HepG2 (cell line): ENCODE data around the gene MYO1B. TPM values are rescaled to one million over a fixed set of nuclear protein-coding genes. Genes with fewer than 3 reads are reported as not detected.
A peak's percentile ranks its signal among the peaks of the same experiment; 100 is the strongest.

Experiments
- ARHGAP35 ChIP-seq: sonication (generic); formaldehyde crosslinking; IDR thresholded peaks from 2 replicates; pipeline ENCODE4 v1.9.0; 2022; ENCODE audit warnings: mild to moderate bottlenecking, inconsistent platforms, moderate library complexity, missing genetic modification reagents, borderline replicate concordance
- ATRX ChIP-seq: sonication (generic); formaldehyde crosslinking; IDR thresholded peaks from 2 replicates; pipeline ENCODE4 v1.4.0; 2020; ENCODE audit warnings: missing genetic modification reagents, borderline replicate concordance
- BORCS8-MEF2B ChIP-seq: sonication (generic); formaldehyde crosslinking; IDR thresholded peaks from 2 replicates; pipeline ENCODE4 v1.8.0; 2022; ENCODE audit warnings: mild to moderate bottlenecking, missing genetic modification reagents
- CCAR2 ChIP-seq: fragments of 200-400 bp; formaldehyde crosslinking; optimal IDR thresholded peaks from 2 replicates; pipeline ENCODE3; 2018; ENCODE audit warnings: low read depth, mild to moderate bottlenecking, low read length, moderate library complexity
- GABPA ChIP-seq, 2 experiments: IDR thresholded peaks; 2 replicates each; pipeline ENCODE4 v1.6.1; 2011 to 2016; ENCODE audit warnings: low read depth in 2 of 2, low read length in 1 of 2, missing biosample characterization in 1 of 2, missing genetic modification characterization in 1 of 2
- HNRNPH1 ChIP-seq: fragments of 200-400 bp; formaldehyde crosslinking; optimal IDR thresholded peaks from 2 replicates; pipeline ENCODE3; 2017; ENCODE audit warnings: mild to moderate bottlenecking, low read depth, low read length
- IKZF1 ChIP-seq: fragments of 450-650 bp; IDR thresholded peaks from 2 replicates; pipeline ENCODE4 v1.7.1; 2016
- PTBP1 ChIP-seq: fragments of 200-400 bp; formaldehyde crosslinking; IDR thresholded peaks from 2 replicates; pipeline ENCODE4 v1.6.1; 2018; ENCODE audit warnings: low read length, low read depth; ENCODE audit not compliant: poor library complexity, severe bottlenecking
- RORA ChIP-seq: sonication (generic); formaldehyde crosslinking; IDR thresholded peaks from 2 replicates; pipeline ENCODE4 v1.5.0; 2020; ENCODE audit warnings: mild to moderate bottlenecking, missing genetic modification reagents, moderate library complexity
- SATB2 ChIP-seq: sonication (generic); formaldehyde crosslinking; IDR thresholded peaks from 2 replicates; pipeline ENCODE4 v1.5.0; 2020; ENCODE audit warnings: missing genetic modification reagents
- SP4 ChIP-seq: sonication (generic); formaldehyde crosslinking; IDR thresholded peaks from 2 replicates; pipeline ENCODE4 v1.8.1; 2023; ENCODE audit warnings: mild to moderate bottlenecking, missing genetic modification reagents
- SP5 ChIP-seq: IDR thresholded peaks from 2 replicates; pipeline ENCODE4 v1.6.1; 2016; ENCODE audit warnings: low read depth, borderline replicate concordance
- TAF15 ChIP-seq: fragments of 200-400 bp; formaldehyde crosslinking; IDR thresholded peaks from one replicate; pipeline ENCODE4 v1.6.1; 2018; ENCODE audit warnings: mild to moderate bottlenecking, low read depth, low read length; ENCODE audit not compliant: poor library complexity, severe bottlenecking
- ZBTB42 ChIP-seq: sonication (generic); formaldehyde crosslinking; IDR thresholded peaks from 2 replicates; pipeline ENCODE4 v1.5.0; 2020; ENCODE audit warnings: mild to moderate bottlenecking, missing genetic modification reagents
- ZNF232 ChIP-seq: sonication (generic); formaldehyde crosslinking; IDR thresholded peaks from 2 replicates; pipeline ENCODE4 v1.4.0; 2020; ENCODE audit warnings: missing genetic modification reagents, borderline replicate concordance
- ZNF253 ChIP-seq: sonication (generic); formaldehyde crosslinking; IDR thresholded peaks from 2 replicates; pipeline ENCODE4 v1.8.0; 2022; ENCODE audit warnings: mild to moderate bottlenecking, missing genetic modification reagents, borderline replicate concordance
- ZNF296 ChIP-seq: sonication (generic); formaldehyde crosslinking; conservative IDR thresholded peaks from 2 replicates; pipeline ENCODE4 v1.5.0; 2020; ENCODE audit warnings: mild to moderate bottlenecking, missing genetic modification reagents
- ZNF451 ChIP-seq: sonication (generic); formaldehyde crosslinking; IDR thresholded peaks from 2 replicates; pipeline ENCODE4 v1.5.0; 2020; ENCODE audit warnings: mild to moderate bottlenecking, missing genetic modification reagents
- ZNF567 ChIP-seq: sonication (generic); formaldehyde crosslinking; IDR thresholded peaks from 2 replicates; pipeline ENCODE4 v1.8.1; 2023; ENCODE audit warnings: mild to moderate bottlenecking, missing genetic modification reagents, borderline replicate concordance
- ZNF629 ChIP-seq: sonication (generic); formaldehyde crosslinking; conservative IDR thresholded peaks from 2 replicates; pipeline ENCODE4 v1.5.0; 2020; ENCODE audit warnings: missing genetic modification reagents
- ZNF790 ChIP-seq: sonication (generic); formaldehyde crosslinking; IDR thresholded peaks from 2 replicates; pipeline ENCODE4 v1.8.0; 2022; ENCODE audit warnings: missing genetic modification reagents, mild to moderate bottlenecking, borderline replicate concordance
- polyA plus RNA-seq, 8 experiments: library from polyadenylated mRNA; depleted of rRNA in 3 of 8; stranded (reverse) in 7 of 8; unstranded in 1 of 8; fragments of >200 nt; fragmentation: Illumina TruSeq in 4 of 8; extraction: Trizol in 4 of 8; gene quantifications; 2 replicates each; pipeline versions ENCODE4 v1.2.1 to v1.2.3, GENCODE V29; 2011 to 2016; ENCODE audit warnings: low read depth in 4 of 8, missing spikeins in 1 of 8, mixed read lengths in 1 of 8; ENCODE audit not compliant: insufficient read depth in 1 of 8
- total RNA-seq, 5 experiments: library from RNA; depleted of rRNA; stranded (reverse); fragments of >200 nt; fragmentation: Illumina TruSeq; extraction: Trizol; gene quantifications; 2 replicates each; pipeline ENCODE4 v1.2.3, GENCODE V29; 2016; ENCODE audit warnings: low read depth in 1 of 5
- TF ChIP-seq, protein P1 (sequence below): sonication (generic); formaldehyde crosslinking; IDR thresholded peaks from 2 replicates; pipeline ENCODE4 v1.8.0; 2022; ENCODE audit warnings: mild to moderate bottlenecking, missing genetic modification reagents; ENCODE audit not compliant: insufficient replicate concordance
- TF ChIP-seq, protein P2 (sequence below): sonication (generic); formaldehyde crosslinking; IDR thresholded peaks from 2 replicates; pipeline ENCODE4 v1.5.1; 2020; ENCODE audit warnings: missing genetic modification reagents, mild to moderate bottlenecking, borderline replicate concordance
- TF ChIP-seq, protein P3 (sequence below): sonication (generic); formaldehyde crosslinking; IDR thresholded peaks from 2 replicates; pipeline ENCODE4 v1.5.1; 2020; ENCODE audit warnings: missing genetic modification reagents, mild to moderate bottlenecking, borderline replicate concordance
- TF ChIP-seq, protein P4 (sequence below): IDR thresholded peaks from 2 replicates; pipeline ENCODE4 v1.6.1; 2016; ENCODE audit warnings: missing genetic modification reagents, missing compliant biosample characterization

Gene MYO1B
- total and polyA plus RNA-seq, 2 of the 13 experiments (the other 11 are each of a cell fraction or from before 2014, with no cell fraction given) = 36.9 to 89.8 TPM

DNA sequence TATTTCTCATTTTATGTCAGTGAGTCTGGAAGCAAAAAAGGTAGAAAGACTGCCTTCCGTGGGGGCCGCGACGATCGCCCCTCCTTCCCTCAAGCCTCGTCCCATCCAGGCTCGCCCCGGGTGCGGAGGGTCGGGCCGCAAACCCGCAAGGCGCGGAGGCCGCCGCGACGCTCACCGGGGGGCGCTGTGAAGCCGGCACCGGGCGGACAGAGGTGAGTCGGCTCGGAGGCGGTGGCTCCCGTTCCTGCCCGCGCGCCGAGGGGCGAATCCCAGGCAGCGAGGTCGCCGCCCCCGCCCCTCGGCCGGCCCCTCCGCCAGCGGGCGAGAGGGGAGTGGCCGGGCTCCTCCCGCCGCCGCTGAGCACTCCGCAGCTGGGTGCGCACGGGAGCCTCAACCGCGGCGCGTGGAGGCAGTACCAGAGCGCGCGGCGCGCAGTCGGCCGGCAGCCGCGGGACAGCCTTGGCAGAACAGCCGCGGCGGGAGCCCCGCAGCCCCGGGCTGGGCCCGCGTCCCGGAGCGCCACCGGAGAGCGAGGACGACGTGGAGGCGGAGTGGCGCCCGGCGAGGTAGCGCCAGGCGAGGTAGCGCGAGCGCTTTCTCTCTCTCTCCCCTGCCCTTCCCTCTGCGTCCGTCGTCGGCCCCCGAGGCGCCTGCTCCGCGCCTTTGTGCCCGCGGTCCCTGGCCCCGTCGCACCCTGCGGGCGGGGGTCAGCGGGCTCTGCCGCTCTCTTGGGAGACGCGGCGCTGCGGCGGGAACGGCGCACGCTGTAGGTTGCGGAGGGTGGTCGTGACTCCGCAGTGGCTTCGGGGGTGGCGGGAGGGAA lies at the start of gene MYO1B (continued):
- no peak for TF ChIP-seq GABPA (IDR thresholded peaks at IDR 0.05; ENCODE audit: low read depth, low read length)
- TF ChIP-seq GABPA (CRISPR knock-in tag; IDR thresholded peaks at IDR 0.05; ENCODE audit: low read depth) = no peak
- TF ChIP-seq ZNF567 = 0 out of 2 replicates have a peak, but pooled peaks have one; percentile 51
- TF ChIP-seq ZNF451 (CRISPR knock-in tag) = peak; percentile 95
- TF ChIP-seq ARHGAP35 (CRISPR knock-in tag) = 0 out of 2 replicates have a peak, but pooled peaks have one; percentile 10
- TF ChIP-seq SP5 (CRISPR knock-in tag) = peak; percentile 74; the same call in 1 of the 2 replicates
- TF ChIP-seq ZNF232 (CRISPR knock-in tag) = 0 out of 2 replicates have a peak, but pooled peaks have one; percentile 64
- no peak; the same call in 1 of the 2 replicates for TF ChIP-seq ZBTB42 (CRISPR knock-in tag)
- no peak for TF ChIP-seq PTBP1
- 0 out of 2 replicates have a peak, but pooled peaks have one; percentile 28 for TF ChIP-seq ZNF629 (CRISPR knock-in tag)
- TF ChIP-seq RORA = no peak
- TF ChIP-seq CCAR2 = no peak
- no peak for TF ChIP-seq ZNF296 (CRISPR knock-in tag)
- TF ChIP-seq SP4 (CRISPR knock-in tag) = peak; percentile 88
- TF ChIP-seq BORCS8-MEF2B = peak; percentile 92
- TF ChIP-seq ZNF790 (CRISPR knock-in tag) = 0 out of 2 replicates have a peak, but pooled peaks have one; percentile 7
- TF ChIP-seq TAF15 = peak; percentile 72
- TF ChIP-seq ZNF253 (CRISPR knock-in tag) = no peak
- no peak for TF ChIP-seq IKZF1
- no peak; the same call in 1 of the 2 replicates for TF ChIP-seq SATB2 (CRISPR knock-in tag)
- no peak for TF ChIP-seq ATRX (CRISPR knock-in tag)
- TF ChIP-seq, protein P1, sequence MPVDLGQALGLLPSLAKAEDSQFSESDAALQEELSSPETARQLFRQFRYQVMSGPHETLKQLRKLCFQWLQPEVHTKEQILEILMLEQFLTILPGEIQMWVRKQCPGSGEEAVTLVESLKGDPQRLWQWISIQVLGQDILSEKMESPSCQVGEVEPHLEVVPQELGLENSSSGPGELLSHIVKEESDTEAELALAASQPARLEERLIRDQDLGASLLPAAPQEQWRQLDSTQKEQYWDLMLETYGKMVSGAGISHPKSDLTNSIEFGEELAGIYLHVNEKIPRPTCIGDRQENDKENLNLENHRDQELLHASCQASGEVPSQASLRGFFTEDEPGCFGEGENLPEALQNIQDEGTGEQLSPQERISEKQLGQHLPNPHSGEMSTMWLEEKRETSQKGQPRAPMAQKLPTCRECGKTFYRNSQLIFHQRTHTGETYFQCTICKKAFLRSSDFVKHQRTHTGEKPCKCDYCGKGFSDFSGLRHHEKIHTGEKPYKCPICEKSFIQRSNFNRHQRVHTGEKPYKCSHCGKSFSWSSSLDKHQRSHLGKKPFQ (CRISPR knock-in tag) = peak; percentile 32
- TF ChIP-seq, protein P2, sequence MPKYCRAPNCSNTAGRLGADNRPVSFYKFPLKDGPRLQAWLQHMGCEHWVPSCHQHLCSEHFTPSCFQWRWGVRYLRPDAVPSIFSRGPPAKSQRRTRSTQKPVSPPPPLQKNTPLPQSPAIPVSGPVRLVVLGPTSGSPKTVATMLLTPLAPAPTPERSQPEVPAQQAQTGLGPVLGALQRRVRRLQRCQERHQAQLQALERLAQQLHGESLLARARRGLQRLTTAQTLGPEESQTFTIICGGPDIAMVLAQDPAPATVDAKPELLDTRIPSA (CRISPR knock-in tag) = peak; percentile 51; the same call in 1 of the 2 replicates
- TF ChIP-seq, protein P3, sequence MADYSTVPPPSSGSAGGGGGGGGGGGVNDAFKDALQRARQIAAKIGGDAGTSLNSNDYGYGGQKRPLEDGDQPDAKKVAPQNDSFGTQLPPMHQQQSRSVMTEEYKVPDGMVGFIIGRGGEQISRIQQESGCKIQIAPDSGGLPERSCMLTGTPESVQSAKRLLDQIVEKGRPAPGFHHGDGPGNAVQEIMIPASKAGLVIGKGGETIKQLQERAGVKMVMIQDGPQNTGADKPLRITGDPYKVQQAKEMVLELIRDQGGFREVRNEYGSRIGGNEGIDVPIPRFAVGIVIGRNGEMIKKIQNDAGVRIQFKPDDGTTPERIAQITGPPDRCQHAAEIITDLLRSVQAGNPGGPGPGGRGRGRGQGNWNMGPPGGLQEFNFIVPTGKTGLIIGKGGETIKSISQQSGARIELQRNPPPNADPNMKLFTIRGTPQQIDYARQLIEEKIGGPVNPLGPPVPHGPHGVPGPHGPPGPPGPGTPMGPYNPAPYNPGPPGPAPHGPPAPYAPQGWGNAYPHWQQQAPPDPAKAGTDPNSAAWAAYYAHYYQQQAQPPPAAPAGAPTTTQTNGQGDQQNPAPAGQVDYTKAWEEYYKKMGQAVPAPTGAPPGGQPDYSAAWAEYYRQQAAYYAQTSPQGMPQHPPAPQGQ (CRISPR knock-in tag) = no peak
- TF ChIP-seq HNRNPH1 = no peak
- TF ChIP-seq, protein P4, sequence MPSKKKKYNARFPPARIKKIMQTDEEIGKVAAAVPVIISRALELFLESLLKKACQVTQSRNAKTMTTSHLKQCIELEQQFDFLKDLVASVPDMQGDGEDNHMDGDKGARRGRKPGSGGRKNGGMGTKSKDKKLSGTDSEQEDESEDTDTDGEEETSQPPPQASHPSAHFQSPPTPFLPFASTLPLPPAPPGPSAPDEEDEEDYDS (CRISPR knock-in tag) = 0 out of 2 replicates have a peak, but pooled peaks have one; percentile 31
